ENCODE measurements around the gene DPM2. TPM values are rescaled to one million over a fixed set of nuclear protein-coding genes. Genes with fewer than 3 reads are reported as not detected.

Gene DPM2
- total and polyA plus RNA-seq, 2 experiments from 2014 or later, result 36.6 to 92.4 TPM

DNA sequence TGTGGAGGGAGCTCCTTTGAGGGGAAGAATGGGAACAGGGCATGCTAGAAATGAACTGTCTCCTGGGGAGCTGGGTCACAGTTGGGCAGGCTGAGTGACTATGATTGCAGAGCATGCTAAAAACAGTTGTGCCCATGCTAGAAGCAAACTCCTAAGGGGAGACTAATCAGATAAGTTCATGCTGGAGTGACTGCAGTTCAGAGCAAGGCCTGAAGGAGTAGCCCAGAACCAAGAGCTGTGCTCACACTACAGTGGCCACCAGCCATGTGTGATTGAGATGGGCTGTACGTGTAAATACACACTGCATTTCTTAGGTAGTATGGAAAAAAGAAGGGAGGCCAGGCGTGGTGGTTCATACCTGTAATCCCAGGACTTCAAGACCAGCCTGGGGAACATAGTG is 49.9 kb downstream of the DPM2 start:
- Histone ChIP-seq H3K79me2 (replicated peaks; ENCODE audit: insufficient read depth) (no peaks in the 10 kb centered on the region), H3F3A (replicated peaks; ENCODE audit: low read depth) (0 out of 2 replicates have a peak, but pooled peaks cover 6% of the 10 kb centered on the region), H3K27me3 (ENCODE audit: insufficient read depth) (no peaks in the 10 kb centered on the region), H3K36me3 (ENCODE audit: insufficient read depth) (peaks cover 7% of the 10 kb centered on the region), H3K9me2 (ENCODE audit: insufficient read depth) (no peaks in the 10 kb centered on the region), H2AFZ (no peak overlapping the region), H3K27ac (ENCODE audit: low read depth) (no peak overlapping the region), H3K4me3 (no peak overlapping the region), H4K20me1 (replicated peaks; ENCODE audit: insufficient read depth) (peaks cover 9% of the 10 kb centered on the region), H3K4me1 (ENCODE audit: insufficient read depth) (no peaks in the 10 kb centered on the region), H3K4me2 (no peak overlapping the region)
- peaks cover 22% of the 10 kb centered on the region for H3K27me3 Mint-ChIP-seq (ENCODE audit: insufficient read depth, low read depth, poor library complexity)
- H3K4me3 Mint-ChIP-seq, result no peak overlapping the region
- H3K4me1 Mint-ChIP-seq, result peaks cover 15% of the 10 kb centered on the region; the same call in 2 of the 3 replicates
- no peak for TF ChIP-seq EZH2phosphoT487 (IDR thresholded peaks at IDR 0.05; ENCODE audit: unreplicated experiment)
- TF ChIP-seq, protein P1, sequence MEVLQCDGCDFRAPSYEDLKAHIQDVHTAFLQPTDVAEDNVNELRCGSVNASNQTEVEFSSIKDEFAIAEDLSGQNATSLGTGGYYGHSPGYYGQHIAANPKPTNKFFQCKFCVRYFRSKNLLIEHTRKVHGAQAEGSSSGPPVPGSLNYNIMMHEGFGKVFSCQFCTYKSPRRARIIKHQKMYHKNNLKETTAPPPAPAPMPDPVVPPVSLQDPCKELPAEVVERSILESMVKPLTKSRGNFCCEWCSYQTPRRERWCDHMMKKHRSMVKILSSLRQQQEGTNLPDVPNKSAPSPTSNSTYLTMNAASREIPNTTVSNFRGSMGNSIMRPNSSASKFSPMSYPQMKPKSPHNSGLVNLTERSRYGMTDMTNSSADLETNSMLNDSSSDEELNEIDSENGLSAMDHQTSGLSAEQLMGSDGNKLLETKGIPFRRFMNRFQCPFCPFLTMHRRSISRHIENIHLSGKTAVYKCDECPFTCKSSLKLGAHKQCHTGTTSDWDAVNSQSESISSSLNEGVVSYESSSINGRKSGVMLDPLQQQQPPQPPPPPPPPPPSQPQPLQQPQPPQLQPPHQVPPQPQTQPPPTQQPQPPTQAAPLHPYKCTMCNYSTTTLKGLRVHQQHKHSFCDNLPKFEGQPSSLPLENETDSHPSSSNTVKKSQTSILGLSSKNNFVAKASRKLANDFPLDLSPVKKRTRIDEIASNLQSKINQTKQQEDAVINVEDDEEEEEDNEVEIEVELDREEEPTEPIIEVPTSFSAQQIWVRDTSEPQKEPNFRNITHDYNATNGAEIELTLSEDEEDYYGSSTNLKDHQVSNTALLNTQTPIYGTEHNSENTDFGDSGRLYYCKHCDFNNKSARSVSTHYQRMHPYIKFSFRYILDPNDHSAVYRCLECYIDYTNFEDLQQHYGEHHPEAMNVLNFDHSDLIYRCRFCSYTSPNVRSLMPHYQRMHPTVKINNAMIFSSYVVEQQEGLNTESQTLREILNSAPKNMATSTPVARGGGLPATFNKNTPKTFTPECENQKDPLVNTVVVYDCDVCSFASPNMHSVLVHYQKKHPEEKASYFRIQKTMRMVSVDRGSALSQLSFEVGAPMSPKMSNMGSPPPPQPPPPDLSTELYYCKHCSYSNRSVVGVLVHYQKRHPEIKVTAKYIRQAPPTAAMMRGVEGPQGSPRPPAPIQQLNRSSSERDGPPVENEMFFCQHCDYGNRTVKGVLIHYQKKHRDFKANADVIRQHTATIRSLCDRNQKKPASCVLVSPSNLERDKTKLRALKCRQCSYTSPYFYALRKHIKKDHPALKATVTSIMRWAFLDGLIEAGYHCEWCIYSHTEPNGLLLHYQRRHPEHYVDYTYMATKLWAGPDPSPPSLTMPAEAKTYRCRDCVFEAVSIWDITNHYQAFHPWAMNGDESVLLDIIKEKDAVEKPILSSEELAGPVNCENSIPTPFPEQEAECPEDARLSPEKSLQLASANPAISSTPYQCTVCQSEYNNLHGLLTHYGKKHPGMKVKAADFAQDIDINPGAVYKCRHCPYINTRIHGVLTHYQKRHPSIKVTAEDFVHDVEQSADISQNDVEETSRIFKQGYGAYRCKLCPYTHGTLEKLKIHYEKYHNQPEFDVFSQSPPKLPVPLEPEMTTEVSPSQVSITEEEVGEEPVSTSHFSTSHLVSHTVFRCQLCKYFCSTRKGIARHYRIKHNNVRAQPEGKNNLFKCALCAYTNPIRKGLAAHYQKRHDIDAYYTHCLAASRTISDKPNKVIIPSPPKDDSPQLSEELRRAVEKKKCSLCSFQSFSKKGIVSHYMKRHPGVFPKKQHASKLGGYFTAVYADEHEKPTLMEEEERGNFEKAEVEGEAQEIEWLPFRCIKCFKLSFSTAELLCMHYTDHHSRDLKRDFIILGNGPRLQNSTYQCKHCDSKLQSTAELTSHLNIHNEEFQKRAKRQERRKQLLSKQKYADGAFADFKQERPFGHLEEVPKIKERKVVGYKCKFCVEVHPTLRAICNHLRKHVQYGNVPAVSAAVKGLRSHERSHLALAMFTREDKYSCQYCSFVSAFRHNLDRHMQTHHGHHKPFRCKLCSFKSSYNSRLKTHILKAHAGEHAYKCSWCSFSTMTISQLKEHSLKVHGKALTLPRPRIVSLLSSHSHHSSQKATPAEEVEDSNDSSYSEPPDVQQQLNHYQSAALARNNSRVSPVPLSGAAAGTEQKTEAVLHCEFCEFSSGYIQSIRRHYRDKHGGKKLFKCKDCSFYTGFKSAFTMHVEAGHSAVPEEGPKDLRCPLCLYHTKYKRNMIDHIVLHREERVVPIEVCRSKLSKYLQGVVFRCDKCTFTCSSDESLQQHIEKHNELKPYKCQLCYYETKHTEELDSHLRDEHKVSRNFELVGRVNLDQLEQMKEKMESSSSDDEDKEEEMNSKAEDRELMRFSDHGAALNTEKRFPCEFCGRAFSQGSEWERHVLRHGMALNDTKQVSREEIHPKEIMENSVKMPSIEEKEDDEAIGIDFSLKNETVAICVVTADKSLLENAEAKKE (CRISPR knock-in tag; IDR thresholded peaks at IDR 0.05), result no peak
- no peak for TF ChIP-seq STAT1 (IDR thresholded peaks at IDR 0.05; ENCODE audit: unreplicated experiment)
- no peak for TF ChIP-seq JUNB (IDR thresholded peaks at IDR 0.05; ENCODE audit: unreplicated experiment)
- TF ChIP-seq, protein P2, sequence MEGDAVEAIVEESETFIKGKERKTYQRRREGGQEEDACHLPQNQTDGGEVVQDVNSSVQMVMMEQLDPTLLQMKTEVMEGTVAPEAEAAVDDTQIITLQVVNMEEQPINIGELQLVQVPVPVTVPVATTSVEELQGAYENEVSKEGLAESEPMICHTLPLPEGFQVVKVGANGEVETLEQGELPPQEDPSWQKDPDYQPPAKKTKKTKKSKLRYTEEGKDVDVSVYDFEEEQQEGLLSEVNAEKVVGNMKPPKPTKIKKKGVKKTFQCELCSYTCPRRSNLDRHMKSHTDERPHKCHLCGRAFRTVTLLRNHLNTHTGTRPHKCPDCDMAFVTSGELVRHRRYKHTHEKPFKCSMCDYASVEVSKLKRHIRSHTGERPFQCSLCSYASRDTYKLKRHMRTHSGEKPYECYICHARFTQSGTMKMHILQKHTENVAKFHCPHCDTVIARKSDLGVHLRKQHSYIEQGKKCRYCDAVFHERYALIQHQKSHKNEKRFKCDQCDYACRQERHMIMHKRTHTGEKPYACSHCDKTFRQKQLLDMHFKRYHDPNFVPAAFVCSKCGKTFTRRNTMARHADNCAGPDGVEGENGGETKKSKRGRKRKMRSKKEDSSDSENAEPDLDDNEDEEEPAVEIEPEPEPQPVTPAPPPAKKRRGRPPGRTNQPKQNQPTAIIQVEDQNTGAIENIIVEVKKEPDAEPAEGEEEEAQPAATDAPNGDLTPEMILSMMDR (conservative IDR thresholded peaks at IDR 0.05; ENCODE audit: low read depth in 2 of 2), result no peak
- TF ChIP-seq REST (IDR thresholded peaks at IDR 0.05; ENCODE audit: unreplicated experiment), result no peak
- no peak for TF ChIP-seq CREB1 (CRISPR knock-in tag; IDR thresholded peaks at IDR 0.05; ENCODE audit: low read depth)
- TF ChIP-seq ETS1 (IDR thresholded peaks at IDR 0.05), result no peak
- TF ChIP-seq ZNF331 (CRISPR knock-in tag; IDR thresholded peaks at IDR 0.05; ENCODE audit: low read depth), result no peak
- no peak for TF ChIP-seq POLR2AphosphoS5 (IDR thresholded peaks at IDR 0.05; ENCODE audit: low read depth)
- TF ChIP-seq NANOG (IDR thresholded peaks at IDR 0.05; ENCODE audit: borderline replicate concordance), result no peak
- no peak for TF ChIP-seq EZH2 (IDR thresholded peaks at IDR 0.05; ENCODE audit: low read depth, unreplicated experiment)
- no peak for TF ChIP-seq ZNF114 (CRISPR knock-in tag; IDR thresholded peaks at IDR 0.05)
- peaks cover 39% of the 10 kb centered on the region for H3K36me3 Mint-ChIP-seq (ENCODE audit: low read depth)
- DNase-seq (ENCODE audit: low spot score) (no peak), ATAC-seq (peak; percentile 24; the same call in 2 of the 3 replicates)
- no peak overlapping the region for H3K27ac Mint-ChIP-seq
- no peaks in the 10 kb centered on the region for H3K9me3 Mint-ChIP-seq
